GM18517 (cell line): ENCODE data around the gene KCNG1.
"Not testable (repeated sequence)": the region's sequence is repeated elsewhere in the genome, so short reads cannot be mapped to it uniquely, and the experiment has no call there.

Source experiments
- ATAC-seq: cut with Tn5 transposase; IDR thresholded peaks from one replicate; pipeline ENCODE4 v1.9.1; 2021; ENCODE audit warnings: mild to moderate bottlenecking, moderate library complexity; ENCODE audit not compliant: unreplicated experiment

KCNG1 gene

DNA sequence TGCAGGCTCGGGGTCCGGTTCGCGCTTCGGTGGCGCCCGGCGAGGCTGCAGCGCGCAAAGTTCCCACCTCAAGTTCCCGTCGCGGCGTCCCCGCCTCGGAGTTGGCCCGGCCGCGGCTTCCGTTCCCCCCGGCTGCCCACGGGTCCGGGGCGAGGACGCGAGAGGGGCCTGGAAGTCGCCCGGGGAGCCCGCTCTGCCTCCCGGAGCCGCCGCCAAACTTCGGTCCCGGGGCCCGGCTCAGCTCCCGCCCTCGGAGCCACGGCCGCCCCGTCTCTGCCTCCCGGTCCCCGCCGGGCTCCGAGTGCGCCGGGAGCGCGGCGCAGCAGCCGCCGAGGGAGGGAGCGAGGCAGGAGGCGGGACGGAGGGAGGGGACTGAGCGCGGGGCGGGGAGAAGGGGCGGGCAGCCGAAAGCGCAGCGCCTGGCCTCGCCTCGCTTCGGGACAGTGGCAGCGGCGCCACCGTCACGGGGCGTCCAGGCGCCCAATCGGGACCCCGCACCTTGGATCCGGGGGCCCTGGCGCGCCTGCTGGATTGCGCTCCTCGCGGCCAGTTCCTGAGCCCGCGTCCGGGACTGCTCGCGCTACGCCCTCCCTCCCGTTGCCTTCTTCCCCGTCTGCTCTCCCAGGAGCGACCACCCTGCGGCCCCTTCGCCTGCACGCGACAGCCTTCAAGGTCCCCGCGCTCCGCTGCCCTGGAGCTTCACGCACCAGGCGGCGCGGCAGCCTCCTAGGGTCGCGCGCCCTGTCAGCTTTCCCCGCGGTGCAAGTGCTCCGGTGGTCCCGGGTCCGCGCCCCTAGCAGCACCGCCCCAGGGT lies at the start of gene KCNG1:
Gene KCNG1, minus strand, starts transcription at position 305 of the 814 bp plus-strand sequence. CDS start 12,769 bp downstream, outside the sequence.
- ATAC-seq: no peak

- no peak for ATAC-seq
Measured at GRCh38 chr20:51070621-51071020, 47.7 kb upstream of the KCNG1 start.

DNA sequence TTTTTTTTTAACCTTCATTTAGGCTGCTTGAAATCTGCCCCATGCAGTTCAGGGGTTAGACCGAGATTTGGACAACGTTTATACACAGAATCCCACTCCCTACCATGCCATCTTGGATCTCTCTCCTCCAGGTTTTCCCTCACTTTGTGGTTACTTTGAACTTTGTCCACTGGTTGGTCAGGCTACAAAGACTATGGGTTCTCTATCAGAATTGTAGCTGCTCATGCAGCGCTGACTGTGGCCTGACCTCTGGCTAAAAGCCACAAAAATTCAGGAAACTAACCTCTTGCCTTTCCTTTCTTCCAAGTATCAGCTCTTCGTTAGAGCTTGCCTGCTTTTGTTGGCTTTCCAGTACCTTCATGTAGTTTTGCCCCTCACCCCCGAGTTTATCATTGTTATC lies 44.9 kb upstream of the KCNG1 start:
- no peak for ATAC-seq

DNA sequence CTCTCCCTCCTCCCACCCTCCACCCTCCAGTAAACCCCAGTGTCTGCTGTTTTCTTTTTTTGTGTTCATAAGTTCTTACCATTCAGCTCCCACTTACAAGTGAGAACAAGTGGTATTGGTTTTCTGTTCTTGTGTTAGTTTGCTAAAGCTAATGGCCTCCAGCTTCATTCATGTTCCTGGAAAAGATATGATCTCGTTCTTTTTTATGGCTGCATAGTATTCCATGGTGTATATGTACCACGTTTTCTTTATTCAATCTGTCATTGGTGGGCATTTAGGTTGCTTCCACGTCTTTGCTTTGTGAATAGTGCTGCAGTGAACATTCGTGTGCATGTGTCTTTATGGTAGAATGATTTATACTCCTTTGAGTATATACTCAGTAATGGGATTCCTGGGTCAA lies 42.7 kb upstream of the KCNG1 start:
- no peak for ATAC-seq

DNA sequence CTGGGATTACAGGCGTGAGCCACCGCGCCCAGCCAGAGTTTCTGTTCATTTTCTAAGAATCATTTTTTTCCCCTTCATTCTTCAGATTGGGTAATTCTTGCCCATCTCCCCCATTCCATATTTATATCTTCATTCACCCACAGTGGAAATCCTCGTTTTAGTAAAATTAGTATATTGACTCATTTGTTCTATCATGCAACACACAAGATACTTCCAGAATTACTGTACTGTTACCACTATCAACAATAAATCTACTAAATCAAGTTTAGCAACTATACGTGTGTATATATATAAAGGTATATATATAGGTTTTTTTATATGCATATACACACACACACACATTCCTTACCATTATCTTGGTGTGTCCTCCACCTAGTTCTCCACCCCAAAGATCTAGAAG lies 41.2 kb upstream of the KCNG1 start:
- no peak for ATAC-seq

- no peak for ATAC-seq
Measured at GRCh38 chr20:51062065-51062464, 39.2 kb upstream of the KCNG1 start.

GRCh38 chr20:51061418-51062045 lies 38.6 kb upstream of the KCNG1 start:
- ATAC-seq: no peak

DNA sequence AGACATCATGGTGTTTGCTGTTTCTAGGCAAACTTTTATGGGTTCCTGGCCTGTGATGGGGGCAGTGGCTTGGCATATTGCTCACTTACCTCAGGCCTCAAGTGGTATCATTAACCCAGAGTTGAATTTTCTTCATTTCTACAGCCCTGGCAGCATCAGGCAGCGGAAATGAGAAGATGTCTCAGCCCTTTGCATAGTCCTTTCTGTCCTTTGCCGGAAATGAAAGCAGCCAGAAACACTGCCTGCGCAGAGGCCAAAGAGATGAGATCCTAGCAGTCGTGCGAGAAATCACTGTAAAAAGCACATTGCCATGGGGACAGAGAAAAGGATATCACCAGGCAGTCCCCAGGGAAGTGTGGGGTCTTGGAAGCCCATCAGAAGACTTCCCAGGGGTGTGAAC lies 37.4 kb upstream of the KCNG1 start:
- no peak for ATAC-seq

GRCh38 chr20:51059862-51060261 lies 37.0 kb upstream of the KCNG1 start:
- ATAC-seq: no peak

GRCh38 chr20:51058017-51058416 lies 35.1 kb upstream of the KCNG1 start:
- no peak for ATAC-seq

- ATAC-seq: no peak
Measured at GRCh38 chr20:51054233-51054632, 31.3 kb upstream of the KCNG1 start.

GRCh38 chr20:51050531-51051075 lies 27.7 kb upstream of the KCNG1 start:
- ATAC-seq: no peak

DNA sequence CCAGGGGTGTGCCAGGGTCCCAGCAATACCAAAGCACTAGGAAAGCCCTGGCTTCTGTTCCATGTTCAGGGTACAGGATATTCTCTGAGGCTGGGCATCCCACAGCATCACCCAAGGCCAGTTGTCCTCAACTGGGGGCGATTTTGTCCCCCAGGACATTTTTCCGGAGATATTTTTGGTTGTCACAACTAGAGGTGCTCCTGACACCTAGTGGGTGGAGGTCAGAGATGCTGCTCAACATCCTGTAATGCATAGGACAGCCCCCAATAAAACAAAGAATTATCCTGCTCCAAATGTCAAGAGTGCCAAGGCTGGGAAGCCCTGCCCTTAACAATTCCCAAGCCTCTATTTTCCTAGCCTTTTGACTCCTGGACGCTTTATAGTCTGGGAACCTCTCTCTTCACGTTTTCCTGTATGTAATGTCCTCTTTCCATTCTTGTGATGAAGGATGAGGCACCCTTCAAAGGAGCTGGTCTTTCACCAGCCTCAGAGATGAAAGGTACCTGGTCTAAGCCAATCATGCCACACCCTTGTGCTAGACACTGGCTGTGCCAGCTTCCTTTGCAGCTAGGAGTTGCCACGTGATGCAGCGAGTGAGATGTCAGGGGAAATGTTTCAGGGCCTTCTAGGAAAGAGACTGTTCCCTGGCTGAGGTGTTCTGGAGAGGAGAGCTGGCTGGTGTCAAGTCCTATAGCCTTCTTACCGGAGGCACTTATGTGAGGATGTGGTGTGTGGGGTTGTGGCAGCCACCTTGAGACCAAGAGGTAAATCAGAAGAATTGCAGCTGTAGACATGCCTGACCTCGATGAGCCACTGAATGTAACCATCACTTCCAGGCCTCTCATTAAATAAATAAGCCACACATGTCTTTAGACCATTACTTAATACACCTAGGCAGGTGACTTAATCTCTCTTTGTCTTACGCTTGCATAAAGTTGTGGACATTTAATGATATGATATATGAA lies 23.4 kb upstream of the KCNG1 start:
- ATAC-seq: no peak

GRCh38 chr20:51045492-51045891 lies 22.6 kb upstream of the KCNG1 start:
- not testable (repeated sequence) for ATAC-seq

DNA sequence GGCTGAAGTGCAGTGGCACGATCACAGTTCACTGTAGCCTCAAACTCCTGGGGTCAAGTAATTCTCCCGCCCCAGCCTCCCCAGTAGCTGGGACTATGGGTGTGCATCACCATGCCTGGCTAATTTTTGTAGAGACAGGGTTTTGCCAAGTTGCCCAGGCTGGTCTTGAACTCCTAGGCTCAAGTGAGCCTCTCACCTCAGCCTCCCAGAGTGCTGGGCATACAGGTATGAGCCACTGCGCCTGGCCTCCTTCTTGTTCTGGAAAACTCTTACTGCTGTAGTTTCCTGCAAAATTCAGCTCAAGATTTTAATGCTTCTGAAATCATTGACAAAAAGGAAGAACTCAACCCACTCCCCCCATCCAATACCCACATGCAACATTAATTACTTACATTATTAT lies 21.9 kb upstream of the KCNG1 start:
- ATAC-seq: no peak

DNA sequence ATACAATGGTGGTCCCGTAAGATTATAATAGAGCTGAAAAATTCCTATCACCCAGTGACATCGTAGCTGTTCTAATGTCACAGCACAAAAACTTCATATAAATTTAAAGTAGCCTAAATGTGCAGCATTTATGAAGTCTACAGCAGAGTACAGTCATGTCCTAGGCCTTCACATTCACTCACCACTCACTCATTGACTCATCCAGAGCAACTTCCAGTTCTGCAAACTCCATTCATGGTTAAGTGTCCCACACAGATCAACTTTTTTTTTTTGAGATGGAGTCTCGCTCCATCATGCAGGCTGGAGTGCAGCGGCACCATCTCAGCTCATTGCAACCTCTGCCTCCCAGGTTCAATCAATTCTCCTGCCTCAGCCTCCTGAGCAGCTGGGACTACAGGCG lies 20.9 kb upstream of the KCNG1 start:
- no peak for ATAC-seq

DNA sequence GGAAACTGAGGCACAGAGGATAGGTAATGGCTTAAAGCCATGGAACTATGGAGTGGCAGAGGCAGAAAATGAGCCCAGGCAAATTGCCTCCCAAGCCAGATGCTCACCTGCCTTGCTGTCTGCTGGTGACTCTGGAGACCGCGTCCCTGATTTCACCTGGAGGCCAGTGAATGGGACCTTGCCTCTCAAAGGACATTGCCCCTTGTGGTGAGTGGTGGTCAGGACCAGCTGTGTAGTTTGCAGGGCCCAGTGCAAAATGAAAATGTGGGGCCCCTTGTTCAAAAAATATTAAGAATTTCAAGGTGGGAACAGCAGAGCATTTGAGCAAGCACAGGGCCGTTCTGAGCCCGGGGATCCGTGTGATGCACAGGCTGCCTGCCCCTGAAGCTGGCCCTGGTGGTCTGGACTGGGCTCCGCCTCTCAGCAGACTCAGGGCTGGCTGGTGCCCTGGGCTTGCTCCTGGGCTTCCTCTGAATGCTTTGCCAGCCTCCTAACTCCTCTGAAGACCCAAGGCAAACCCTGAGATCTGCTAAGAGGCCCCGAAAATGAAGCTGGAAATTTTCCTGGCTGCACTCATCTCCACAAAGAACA lies 19.8 kb upstream of the KCNG1 start:
- ATAC-seq: no peak

GRCh38 chr20:51042064-51042463 lies 19.2 kb upstream of the KCNG1 start:
- no peak for ATAC-seq

DNA sequence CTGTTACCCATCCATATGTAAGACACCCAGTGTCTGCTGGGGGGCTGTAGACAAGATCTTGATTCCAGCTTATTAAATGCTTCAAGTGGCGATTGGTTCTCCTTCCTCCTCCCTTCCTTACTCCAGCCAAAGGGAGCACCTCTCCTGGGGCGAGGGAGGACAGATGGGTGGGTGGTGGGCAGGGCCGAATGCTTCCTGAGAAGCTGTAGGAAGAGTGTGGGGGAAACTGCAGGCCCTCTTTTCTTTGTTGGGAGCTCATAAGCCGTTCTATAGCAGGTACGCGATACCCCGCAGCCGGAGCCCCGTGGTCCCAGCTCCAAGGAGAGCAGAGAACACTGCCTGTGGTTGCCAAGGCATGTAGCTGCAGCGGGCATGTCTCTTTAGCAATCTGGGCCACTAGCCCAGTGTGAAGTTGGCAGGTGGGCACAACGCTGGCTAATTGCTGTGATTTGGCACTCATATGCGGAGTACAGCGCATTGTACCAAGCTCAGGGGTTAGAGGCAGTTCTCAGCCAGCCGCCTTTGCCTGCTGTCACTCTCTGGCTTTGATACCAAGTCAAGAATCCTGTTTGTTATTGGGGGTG lies 14.7 kb upstream of the KCNG1 start:
- ATAC-seq: no peak

- ATAC-seq: no peak
Measured at GRCh38 chr20:51036827-51037531, 14.1 kb upstream of the KCNG1 start.
